Measurements from ENCODE around the gene SOSTDC1.

- TF ChIP-seq RARB (CRISPR knock-in tag; IDR thresholded peaks at IDR 0.05) (no peak), CREB5 (CRISPR knock-in tag; IDR thresholded peaks at IDR 0.05; ENCODE audit: low read depth) (no peak), ARNTL (CRISPR knock-in tag; IDR thresholded peaks at IDR 0.05; ENCODE audit: borderline replicate concordance, low read depth) (no peak), PATZ1 (CRISPR knock-in tag; IDR thresholded peaks at IDR 0.05; ENCODE audit: borderline replicate concordance) (no peak), GLIS3 (CRISPR knock-in tag; IDR thresholded peaks at IDR 0.05) (no peak), ZNF70 (CRISPR knock-in tag; IDR thresholded peaks at IDR 0.05) (no peak), BACH2 (CRISPR knock-in tag; IDR thresholded peaks at IDR 0.05; ENCODE audit: borderline replicate concordance) (no peak), TOX (CRISPR knock-in tag; IDR thresholded peaks at IDR 0.05; ENCODE audit: borderline replicate concordance) (no peak), ZNF565 (CRISPR knock-in tag; conservative IDR thresholded peaks at IDR 0.05; ENCODE audit: low read depth) (no peak), SNAI2 (CRISPR knock-in tag; IDR thresholded peaks at IDR 0.05) (no peak)
These were observed 53.0 kb downstream of the SOSTDC1 start for GRCh38 chr7:16412274-16413254.
